ENCODE results near the gene CCDC187.

CCDC187 gene

GRCh38 chr9:136334541-136334940 lies 30.6 kb upstream of the CCDC187 start:
- no peak for TF ChIP-seq CTCF (conservative IDR thresholded peaks at IDR 0.05; ENCODE audit: low read depth, low read length)
- H3K4me3 ChIP-seq (ENCODE audit: low read length): no peak overlapping the region
- no peak for DNase-seq (ENCODE audit: low read depth)

GRCh38 chr9:136333486-136333885 lies 29.6 kb upstream of the CCDC187 start:
- no peak overlapping the region for H3K4me3 ChIP-seq (ENCODE audit: low read length)
- no peak for DNase-seq (ENCODE audit: low read depth)
- TF ChIP-seq CTCF (conservative IDR thresholded peaks at IDR 0.05; ENCODE audit: low read depth, low read length): no peak

- no peak overlapping the region for H3K4me3 ChIP-seq (ENCODE audit: low read length)
- no peak for DNase-seq (ENCODE audit: low read depth)
- TF ChIP-seq CTCF (conservative IDR thresholded peaks at IDR 0.05; ENCODE audit: low read depth, low read length): no peak
These were observed 29.2 kb upstream of the CCDC187 start for GRCh38 chr9:136333045-136333444.

- no peak for TF ChIP-seq CTCF (conservative IDR thresholded peaks at IDR 0.05; ENCODE audit: low read depth, low read length)
- no peak overlapping the region for H3K4me3 ChIP-seq (ENCODE audit: low read length)
- DNase-seq (ENCODE audit: low read depth): no peak
These were observed 28.6 kb upstream of the CCDC187 start for GRCh38 chr9:136332482-136332983.

GRCh38 chr9:136331556-136332481 lies 27.9 kb upstream of the CCDC187 start:
- peak; percentile 65 for DNase-seq (ENCODE audit: low read depth)
- TF ChIP-seq CTCF (conservative IDR thresholded peaks at IDR 0.05; ENCODE audit: low read depth, low read length): no peak

GRCh38 chr9:136331030-136331429 lies 27.1 kb upstream of the CCDC187 start:
- H3K4me3 ChIP-seq (ENCODE audit: low read length): no peak overlapping the region
- no peak for DNase-seq (ENCODE audit: low read depth)
- TF ChIP-seq CTCF (conservative IDR thresholded peaks at IDR 0.05; ENCODE audit: low read depth, low read length): no peak

More at GRCh38 chr9:136331556-136332481, 27.9 kb upstream of the CCDC187 start:
- H3K4me3 ChIP-seq (ENCODE audit: low read length): no peak overlapping the region

Measured in retinal pigment epithelial cell (primary cell).